HCT116 (cell line): ENCODE measurements around the gene RABGAP1. TPM values are rescaled to one million over a fixed set of nuclear protein-coding genes. Genes with fewer than 3 reads are reported as not detected.

Experiments
- ATAC-seq: fragments of 200-7000 bp; cut with Tn5 transposase; 2 replicates; pipeline ENCODE4 v1.9.1; 2020; ENCODE audit warnings: mild to moderate bottlenecking, moderate library complexity
- BruUV-seq: library from RNA; stranded (reverse); fragments of 400-500 nt; replicated peaks from 2 replicates; lab custom pipeline; 2021; lab: Mats Ljungman, UMichigan
- CTCF ChIA-PET: fragments of 300-600 bp; sonication (Branson Sonifier 250); formaldehyde crosslinking; loops from one replicate; lab custom pipeline; 2021; ENCODE audit warnings: antibody characterized with exemption; lab: Charles Lee
- POLR2A ChIA-PET: fragments of 300-600, 350-600 bp; sonication (Branson Sonifier 250); formaldehyde crosslinking; loops from one replicate; lab custom pipeline; 2021; ENCODE audit warnings: antibody characterized with exemption; lab: Charles Lee
- RAD21 ChIA-PET, 2 experiments: fragments of 300-600 bp; sonication (Branson Sonifier 250); formaldehyde crosslinking; loops; one replicate each; lab custom pipeline; 2023; ENCODE audit warnings: low total read pairs in 2 of 2; ENCODE audit not compliant: uncharacterized antibody in 2 of 2, unreplicated experiment in 2 of 2, low non-redundant PET in 1 of 2; lab: Charles Lee
- DNase-seq: peaks from one replicate; pipeline ENCODE4 v3.0.0-alpha.2; 2010; ENCODE audit warnings: low read depth, low spot score
- H2AFZ ChIP-seq: fragments of 200-600 bp; shearing (Covaris generic), sonication (generic); 2 replicates; pipeline ENCODE4 v1.6.1; 2017; ENCODE audit warnings: low read depth, mixed run types, mixed read lengths, antibody characterized with exemption, low read length; ENCODE audit not compliant: poor library complexity, severe bottlenecking
- H3K27ac ChIP-seq: 2 replicates; pipeline ENCODE4 v1.5.1; 2012; ENCODE audit warnings: low read depth, low read length
- H3K27me3 ChIP-seq: fragments of 200-600 bp; sonication (generic); 2 replicates; pipeline ENCODE4 v1.6.1; 2016; ENCODE audit warnings: mixed run types, low read length, mixed read lengths; ENCODE audit not compliant: insufficient read depth
- H3K36me3 ChIP-seq, 2 experiments: fragments of 200-500 bp in 1 of 2; fragments of 200-600 bp in 1 of 2; sonication (Bioruptor generic) in 1 of 2; sonication (generic) in 1 of 2; 2 replicates each; pipeline versions ENCODE4 v1.5.1 to v1.6.1; 2014 to 2016; ENCODE audit warnings: low read length in 2 of 2, inconsistent platforms in 1 of 2, mixed read lengths in 1 of 2, mixed run types in 1 of 2; ENCODE audit not compliant: insufficient read depth in 2 of 2, control insufficient read depth in 1 of 2
- H3K4me1 ChIP-seq, 2 experiments: fragments of 200-600 bp in 1 of 2; sonication (generic) in 1 of 2; 2 replicates each; pipeline versions ENCODE4 v1.5.1 to v1.6.1; 2012 to 2017; ENCODE audit warnings: low read length in 2 of 2, inconsistent platforms in 1 of 2, mild to moderate bottlenecking in 1 of 2, mixed read lengths in 1 of 2, mixed run types in 1 of 2, moderate library complexity in 1 of 2; ENCODE audit not compliant: insufficient read depth in 2 of 2, control insufficient read depth in 1 of 2
- H3K4me2 ChIP-seq: fragments of 200-600 bp; sonication (generic); 2 replicates; pipeline ENCODE4 v1.6.1; 2017; ENCODE audit warnings: mixed run types, low read length, mixed read lengths
- H3K4me3 ChIP-seq, 2 experiments: fragments of 200-600 bp in 1 of 2; sonication (generic) in 1 of 2; replicated peaks in 1 of 2; 2 replicates each; pipeline ENCODE4 v1.5.1; 2011 to 2016; ENCODE audit warnings: low read length in 2 of 2, control low read depth in 1 of 2, low read depth in 1 of 2, mild to moderate bottlenecking in 1 of 2, mixed read lengths in 1 of 2, mixed run types in 1 of 2
- H3K79me2 ChIP-seq: fragments of 200-600 bp; sonication (generic); 2 replicates; pipeline ENCODE4 v1.6.1; 2017; ENCODE audit warnings: mild to moderate bottlenecking, mixed run types, low read length, moderate library complexity, mixed read lengths; ENCODE audit not compliant: insufficient read depth
- H3K9ac ChIP-seq: fragments of 200-600 bp; sonication (generic); 2 replicates; pipeline ENCODE4 v1.6.1; 2016; ENCODE audit warnings: low read length, mixed read lengths
- H3K9me2 ChIP-seq: fragments of 200-600 bp; sonication (generic), shearing (Covaris generic); 2 replicates; pipeline ENCODE4 v1.6.1; 2017; ENCODE audit warnings: mixed run types, mild to moderate bottlenecking, moderate library complexity; ENCODE audit not compliant: insufficient read depth
- H3K9me3 ChIP-seq, 2 experiments: fragments of 200-500 bp in 1 of 2; fragments of 200-600 bp in 1 of 2; sonication (Bioruptor generic) in 1 of 2; sonication (generic) in 1 of 2; 2 replicates each; pipeline ENCODE4 v1.6.1; 2014 to 2017; ENCODE audit warnings: low read length in 2 of 2, mixed read lengths in 2 of 2, inconsistent platforms in 1 of 2, low read depth in 1 of 2, mild to moderate bottlenecking in 1 of 2, mixed run types in 1 of 2, moderate library complexity in 1 of 2; ENCODE audit not compliant: control insufficient read depth in 1 of 2, insufficient read depth in 1 of 2
- H4K20me1 ChIP-seq: fragments of 200-600 bp; sonication (generic), shearing (Covaris generic); 2 replicates; pipeline ENCODE4 v1.6.1; 2017; ENCODE audit warnings: mixed run types, mild to moderate bottlenecking, moderate library complexity; ENCODE audit not compliant: insufficient read depth
- ATF3 ChIP-seq: IDR thresholded peaks from 2 replicates; pipeline ENCODE4 v1.6.1; 2012
- CEBPB ChIP-seq: IDR thresholded peaks from 2 replicates; pipeline ENCODE4 v1.6.1; 2012; ENCODE audit warnings: low read depth
- EGR1 ChIP-seq: IDR thresholded peaks from 2 replicates; pipeline ENCODE4 v1.6.1; 2012; ENCODE audit warnings: low read depth
- ELF1 ChIP-seq: IDR thresholded peaks from 2 replicates; pipeline ENCODE4 v1.6.1; 2012; ENCODE audit warnings: low read depth, borderline replicate concordance
- EZH2phosphoT487 ChIP-seq: fragments of 200-600 bp; IDR thresholded peaks from 2 replicates; pipeline ENCODE4 v1.6.1; 2018; ENCODE audit warnings: antibody characterized with exemption, borderline replicate concordance
- FOSL1 ChIP-seq: IDR thresholded peaks from 2 replicates; pipeline ENCODE4 v1.6.1; 2012; ENCODE audit warnings: low read depth
- MAX ChIP-seq: IDR thresholded peaks from 2 replicates; pipeline ENCODE4 v1.6.1; 2012
- POLR2A ChIP-seq: IDR thresholded peaks from 2 replicates; pipeline ENCODE4 v1.7.0; 2011; ENCODE audit warnings: borderline replicate concordance; ENCODE audit not compliant: insufficient read depth, insufficient read length; ENCODE audit errors: extremely low read depth
- POLR2AphosphoS5 ChIP-seq: IDR thresholded peaks from 2 replicates; pipeline ENCODE4 v1.6.1; 2011; ENCODE audit warnings: mild to moderate bottlenecking, low read depth, low read length, moderate library complexity
- RAD21 ChIP-seq: IDR thresholded peaks from 2 replicates; pipeline ENCODE4 v1.6.1; 2012; ENCODE audit warnings: low read depth, mild to moderate bottlenecking
- REST ChIP-seq: IDR thresholded peaks from 2 replicates; pipeline ENCODE4 v1.6.1; 2012; ENCODE audit warnings: low read depth
- SRF ChIP-seq: IDR thresholded peaks from 2 replicates; pipeline ENCODE4 v1.6.1; 2012; ENCODE audit warnings: low read depth
- YY1 ChIP-seq: IDR thresholded peaks from 2 replicates; pipeline ENCODE4 v1.6.1; 2011; ENCODE audit warnings: low read length, low read depth, moderate library complexity, mild to moderate bottlenecking; ENCODE audit not compliant: insufficient replicate concordance; ENCODE audit errors: extremely low read depth
- ZBTB33 ChIP-seq: IDR thresholded peaks from 2 replicates; pipeline ENCODE4 v1.6.1; 2011; ENCODE audit warnings: mild to moderate bottlenecking, low read length, moderate library complexity; ENCODE audit not compliant: insufficient replicate concordance; ENCODE audit errors: extremely low read depth
- ZNF274 ChIP-seq: fragments of 200-500 bp; sonication (Bioruptor generic); IDR thresholded peaks from 2 replicates; pipeline ENCODE4 v1.6.1; 2014; ENCODE audit warnings: mild to moderate bottlenecking, low read depth, low read length, inconsistent platforms
- intact Hi-C: fragments of 100-400 bp; cut with micrococcal nuclease; formaldehyde crosslinking; loops from 2 replicates; pipeline ENCODE4 v1.10.0; 2022
- total RNA-seq: library from RNA; stranded (reverse); gene quantifications from one replicate; pipeline ENCODE4 v1.2.1, GENCODE V29; 2021; ENCODE audit not compliant: unreplicated experiment

Gene RABGAP1
- total RNA-seq, 1 experiment from 2014 or later, result 29.7 TPM

GRCh38 chr9:123020796-123021195, 80.0 kb downstream of the RABGAP1 start:
- Histone ChIP-seq H3K79me2 (no peaks in the 10 kb centered on the region), H3K9me2 (no peaks in the 10 kb centered on the region), H3K27ac (no peak overlapping the region), H4K20me1 (no peaks in the 10 kb centered on the region), H3K4me1 (no peaks in the 10 kb centered on the region), H3K9ac (no peak overlapping the region), H3K4me2 (no peak overlapping the region), H3K36me3 (peaks cover 13 to 21% of the 10 kb centered on the region in 2 experiments; a peak in 3 of 4 replicates), H2AFZ (no peak overlapping the region), H3K4me3 (no peak overlapping the region), H3K27me3 (no peaks in the 10 kb centered on the region)
- ChIA-PET POLR2A (no interaction called here), RAD21 (interaction anchor here in 1 of 2 experiments (0.6 kb wide), 1 partner anchor 1482 kb away, joined by 3 read pairs; no protein-coding TSS in a partner anchor)
- no TSS peak for BruUV-seq
- DNase-seq (no peak), ATAC-seq (no peak)
- intact Hi-C loops, result no loop called here
- TF ChIP-seq YY1, result no peak
- TF ChIP-seq, all 23 proteins: peak for 0
- H3K9me3 ChIP-seq, result no peaks in the 10 kb centered on the region
- CTCF ChIA-PET, result no interaction called here

- DNase-seq (no peak), ATAC-seq (no peak)
- H3K9ac ChIP-seq, result no peak overlapping the region
- H3K9me3 ChIP-seq, result no peaks in the 10 kb centered on the region
- no peaks in the 10 kb centered on the region for H3K79me2 ChIP-seq
- no peaks in the 10 kb centered on the region for H3K4me1 ChIP-seq
- CTCF ChIA-PET, result no interaction called here
- H3K4me3 ChIP-seq, result no peak overlapping the region
- no peaks in the 10 kb centered on the region for H4K20me1 ChIP-seq
- H3K9me2 ChIP-seq, result no peaks in the 10 kb centered on the region
- no peak overlapping the region for H3K4me2 ChIP-seq
- peaks cover 0 to 6% of the 10 kb centered on the region in 2 experiments; a peak in 2 of 4 replicates for H3K36me3 ChIP-seq
- no peaks in the 10 kb centered on the region for H3K27me3 ChIP-seq
- no TSS peak for BruUV-seq
- RAD21 ChIA-PET, result interaction anchor here in 1 of 2 experiments (0.6 kb wide), 1 partner anchor 574 kb away, joined by 5 read pairs; no protein-coding TSS in a partner anchor
- no peak overlapping the region for H2AFZ ChIP-seq
- intact Hi-C loops, result no loop called here
- POLR2A ChIA-PET, result no interaction called here
- no peak overlapping the region for H3K27ac ChIP-seq
- no peak for TF ChIP-seq EZH2phosphoT487
- TF ChIP-seq YY1, result no peak
- no peak for TF ChIP-seq POLR2AphosphoS5
- TF ChIP-seq FOSL1, result no peak
- no peak for TF ChIP-seq ELF1
- no peak for TF ChIP-seq RAD21
- no peak for TF ChIP-seq SRF
- no peak for TF ChIP-seq EGR1
- no peak for TF ChIP-seq ATF3
- no peak for TF ChIP-seq ZBTB33
- no peak for TF ChIP-seq REST
- TF ChIP-seq MAX, result no peak
- TF ChIP-seq CEBPB, result no peak
- no peak for TF ChIP-seq ZNF274
- TF ChIP-seq POLR2A, result no peak
Observed at GRCh38 chr9:123026425-123026824, 85.6 kb downstream of the RABGAP1 start.
